ENCODE measurements around the gene SUPT20H. TPM values are rescaled to one million over a fixed set of nuclear protein-coding genes. Genes with fewer than 3 reads are reported as not detected.
A peak's percentile ranks its signal among the peaks of the same experiment; 100 is the strongest.

SUPT20H gene
- total RNA-seq, 1 experiment from 2014 or later = 90.3 TPM

GRCh38 chr13:36998624-36999041, 60.9 kb downstream of the SUPT20H start:
- H3K36me3 Mint-ChIP-seq (ENCODE audit: insufficient read depth, unreplicated experiment) = peaks cover 55% of the 10 kb centered on the region

GRCh38 chr13:36997716-36998427, 61.6 kb downstream of the SUPT20H start:
- DNase-seq (ENCODE audit: unreplicated experiment) = no peak
- CTCF ChIA-PET = interaction anchor here (0.8 to 1.2 kb wide), 3 partner anchors 15 to 154 kb away, joined by 3 read pairs; no protein-coding TSS in a partner anchor
- H3K4me1 Mint-ChIP-seq (ENCODE audit: insufficient read depth, unreplicated experiment) = peaks cover 31% of the 10 kb centered on the region
- TF ChIP-seq CTCF (IDR thresholded peaks at IDR 0.05; ENCODE audit: unreplicated experiment) = no peak
- intact Hi-C loops (cut with micrococcal nuclease) = loop anchor here (2.0 kb wide), 1 partner anchor 61 kb away; the partner anchor contains the start of gene SUPT20H
- POLR2A ChIA-PET = interaction anchor here (0.7 to 2.8 kb wide), 7 partner anchors 8 to 178 kb away, joined by 3 to 18 read pairs (median 3); no protein-coding TSS in a partner anchor
- peak overlapping the region; percentile 96 for H3K27ac Mint-ChIP-seq (ENCODE audit: low read depth, unreplicated experiment)
- peaks cover 55% of the 10 kb centered on the region for H3K36me3 Mint-ChIP-seq (ENCODE audit: insufficient read depth, unreplicated experiment)
- no peaks in the 10 kb centered on the region for H3K27me3 Mint-ChIP-seq (ENCODE audit: insufficient read depth, unreplicated experiment)
- no peaks in the 10 kb centered on the region for H3K9me3 Mint-ChIP-seq (ENCODE audit: unreplicated experiment)
- BruUV-seq (replicated peaks) = no TSS peak
- H3K4me3 Mint-ChIP-seq (ENCODE audit: unreplicated experiment) = peak overlapping the region; percentile 98

More at GRCh38 chr13:36998624-36999041, 60.9 kb downstream of the SUPT20H start:
- no TSS peak for BruUV-seq (replicated peaks)
- TF ChIP-seq CTCF (IDR thresholded peaks at IDR 0.05; ENCODE audit: unreplicated experiment) = no peak
- Mint-ChIP-seq H3K27ac (ENCODE audit: low read depth, unreplicated experiment) (peak overlapping the region; percentile 96), H3K4me1 (ENCODE audit: insufficient read depth, unreplicated experiment) (peaks cover 31% of the 10 kb centered on the region), H3K4me3 (ENCODE audit: unreplicated experiment) (peak overlapping the region; percentile 98), H3K9me3 (ENCODE audit: unreplicated experiment) (no peaks in the 10 kb centered on the region), H3K27me3 (ENCODE audit: insufficient read depth, unreplicated experiment) (no peaks in the 10 kb centered on the region)
- ChIA-PET CTCF (interaction anchor here (1.0 to 1.9 kb wide), 4 partner anchors 10 to 18 kb away, joined by 3 to 5 read pairs (median 4); no protein-coding TSS in a partner anchor), POLR2A (interaction anchor here (0.7 to 4.2 kb wide), 9 partner anchors 8 to 60 kb away, joined by 3 to 33 read pairs (median 4); partner anchors contain the start of gene SUPT20H)
- DNase-seq (ENCODE audit: unreplicated experiment) = no peak
- intact Hi-C loops (cut with micrococcal nuclease) = loop anchor here (2.0 kb wide), 1 partner anchor 60 kb away; the partner anchor contains the start of gene SUPT20H

GRCh38 chr13:36992362-36992761, 67.1 kb downstream of the SUPT20H start:
- Mint-ChIP-seq H3K27me3 (ENCODE audit: insufficient read depth, unreplicated experiment) (no peaks in the 10 kb centered on the region), H3K4me1 (ENCODE audit: insufficient read depth, unreplicated experiment) (peaks cover 32% of the 10 kb centered on the region), H3K4me3 (ENCODE audit: unreplicated experiment) (no peak overlapping the region), H3K27ac (ENCODE audit: low read depth, unreplicated experiment) (no peak overlapping the region), H3K9me3 (ENCODE audit: unreplicated experiment) (no peaks in the 10 kb centered on the region), H3K36me3 (ENCODE audit: insufficient read depth, unreplicated experiment) (peaks cover 75% of the 10 kb centered on the region)
- ChIA-PET POLR2A (no interaction called here), CTCF (interaction anchor here (0.6 to 1.3 kb wide), 4 partner anchors 11 to 134 kb away, joined by 3 to 4 read pairs (median 3); no protein-coding TSS in a partner anchor)
- DNase-seq (ENCODE audit: unreplicated experiment) = no peak
- no peak for TF ChIP-seq CTCF (IDR thresholded peaks at IDR 0.05; ENCODE audit: unreplicated experiment)
- intact Hi-C loops (cut with micrococcal nuclease) = no loop called here
- no TSS peak for BruUV-seq (replicated peaks)

Measured in MCF 10A (cell line).